NB4 (cell line): ENCODE measurements around the gene SGIP1.

Experiments used
- TF ChIP-seq, protein P1 (sequence below): IDR thresholded peaks from one replicate; pipeline ENCODE4 v1.5.1; 2012; ENCODE audit warnings: low read depth, low read length
- TF ChIP-seq, protein P2 (sequence below): IDR thresholded peaks from 2 replicates; pipeline ENCODE4 v1.6.1; 2011; ENCODE audit warnings: low read depth, low read length

DNA sequence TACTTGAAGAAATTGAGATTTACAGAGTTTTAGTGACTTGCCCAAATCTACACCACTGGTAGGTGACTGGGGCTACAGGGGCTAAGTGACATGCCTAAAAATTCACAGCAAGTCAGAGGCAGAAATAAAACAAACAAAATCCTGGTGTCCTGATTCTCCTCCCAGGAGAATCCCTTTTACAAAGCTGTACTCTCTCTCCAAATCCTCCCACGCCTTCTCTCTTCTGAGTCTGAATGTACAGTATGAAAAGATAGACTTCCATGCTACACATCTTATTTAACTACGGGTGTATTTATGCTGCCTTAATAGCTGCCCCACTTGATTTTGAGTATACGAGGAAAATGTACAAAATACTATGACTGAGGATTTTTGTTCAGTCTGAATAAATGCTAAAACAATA, 65.4 kb downstream of the SGIP1 start:
- TF ChIP-seq, protein P1, sequence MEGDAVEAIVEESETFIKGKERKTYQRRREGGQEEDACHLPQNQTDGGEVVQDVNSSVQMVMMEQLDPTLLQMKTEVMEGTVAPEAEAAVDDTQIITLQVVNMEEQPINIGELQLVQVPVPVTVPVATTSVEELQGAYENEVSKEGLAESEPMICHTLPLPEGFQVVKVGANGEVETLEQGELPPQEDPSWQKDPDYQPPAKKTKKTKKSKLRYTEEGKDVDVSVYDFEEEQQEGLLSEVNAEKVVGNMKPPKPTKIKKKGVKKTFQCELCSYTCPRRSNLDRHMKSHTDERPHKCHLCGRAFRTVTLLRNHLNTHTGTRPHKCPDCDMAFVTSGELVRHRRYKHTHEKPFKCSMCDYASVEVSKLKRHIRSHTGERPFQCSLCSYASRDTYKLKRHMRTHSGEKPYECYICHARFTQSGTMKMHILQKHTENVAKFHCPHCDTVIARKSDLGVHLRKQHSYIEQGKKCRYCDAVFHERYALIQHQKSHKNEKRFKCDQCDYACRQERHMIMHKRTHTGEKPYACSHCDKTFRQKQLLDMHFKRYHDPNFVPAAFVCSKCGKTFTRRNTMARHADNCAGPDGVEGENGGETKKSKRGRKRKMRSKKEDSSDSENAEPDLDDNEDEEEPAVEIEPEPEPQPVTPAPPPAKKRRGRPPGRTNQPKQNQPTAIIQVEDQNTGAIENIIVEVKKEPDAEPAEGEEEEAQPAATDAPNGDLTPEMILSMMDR, result no peak
- TF ChIP-seq, protein P2, sequence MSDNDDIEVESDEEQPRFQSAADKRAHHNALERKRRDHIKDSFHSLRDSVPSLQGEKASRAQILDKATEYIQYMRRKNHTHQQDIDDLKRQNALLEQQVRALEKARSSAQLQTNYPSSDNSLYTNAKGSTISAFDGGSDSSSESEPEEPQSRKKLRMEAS, result no peak
